ENCODE results near the gene USP32. TPM values are rescaled to one million over a fixed set of nuclear protein-coding genes. Genes with fewer than 3 reads are reported as not detected.

USP32 gene
- total RNA-seq, 4 donors from 2014 or later, result 14.7 to 86.0 (median 54.8) TPM

GRCh38 chr17:60301649-60302048 is 90.3 kb downstream of the USP32 start:
- no peak for TF ChIP-seq POLR2A (IDR thresholded peaks at IDR 0.05)
- no peak for TF ChIP-seq CTCF (IDR thresholded peaks at IDR 0.05)
- no peak for TF ChIP-seq EP300 (IDR thresholded peaks at IDR 0.05; ENCODE audit: low read depth)
- TF ChIP-seq POLR2AphosphoS5 (IDR thresholded peaks at IDR 0.05), result no peak
- DNase-seq, result no peak
- 88 to 100% methylated on average over 1 of the region's 1 CpG for WGBS, 2 donors (ENCODE audit: low coverage in 1 of 2)
- Histone ChIP-seq H3K9me3 (no peaks in the 10 kb centered on the region), H3K27me3 (no peaks in the 10 kb centered on the region), H3K27ac (no peak overlapping the region), H3K36me3 (no peaks in the 10 kb centered on the region), H3K4me3 (no peak overlapping the region), H3K4me1 (peaks cover 0 to 30% (median 23%) of the 10 kb centered on the region in 4 donors)
- intact Hi-C loops (cut with DNase I; ENCODE audit: low total_unique reads), result no loop called here
- in situ Hi-C loops (cut with MboI; ENCODE audit: low pct_ligation_motif_present in 1 of 4, low pct_unique_long_range_greater_than_20kb in 1 of 4, low sequenced_read_pairs in 3 of 4), result no loop called here

GRCh38 chr17:60300949-60301348 is 91.0 kb downstream of the USP32 start:
- peaks cover 0 to 30% (median 23%) of the 10 kb centered on the region in 4 donors for H3K4me1 ChIP-seq
- intact Hi-C loops (cut with DNase I; ENCODE audit: low total_unique reads) (no loop called here), in situ Hi-C loops (cut with MboI; ENCODE audit: low pct_ligation_motif_present in 1 of 4, low pct_unique_long_range_greater_than_20kb in 1 of 4, low sequenced_read_pairs in 3 of 4) (no loop called here)
- H3K4me3 ChIP-seq, result no peak overlapping the region
- no peaks in the 10 kb centered on the region for H3K36me3 ChIP-seq
- no peak overlapping the region for H3K27ac ChIP-seq
- H3K27me3 ChIP-seq, result no peaks in the 10 kb centered on the region
- no peak for TF ChIP-seq CTCF (IDR thresholded peaks at IDR 0.05)
- TF ChIP-seq EP300 (IDR thresholded peaks at IDR 0.05; ENCODE audit: low read depth), result no peak
- TF ChIP-seq POLR2AphosphoS5 (IDR thresholded peaks at IDR 0.05), result no peak
- TF ChIP-seq POLR2A (IDR thresholded peaks at IDR 0.05), result no peak
- WGBS, 2 donors (ENCODE audit: low coverage in 1 of 2), result 38 to 62% methylated on average over 1 of the region's 1 CpG
- no peaks in the 10 kb centered on the region for H3K9me3 ChIP-seq
- DNase-seq, result no peak

- intact Hi-C loops (cut with DNase I; ENCODE audit: low total_unique reads), result no loop called here
These were observed 91.9 kb downstream of the USP32 start for GRCh38 chr17:60300011-60300410.

GRCh38 chr17:60297760-60298401 is 94.1 kb downstream of the USP32 start:
- Histone ChIP-seq H3K4me3 (no peak overlapping the region), H3K27me3 (no peaks in the 10 kb centered on the region), H3K27ac (no peak overlapping the region), H3K9me3 (no peaks in the 10 kb centered on the region), H3K4me1 (peaks cover 0 to 11% (median 5%) of the 10 kb centered on the region in 4 donors), H3K36me3 (peaks cover 0 to 7% (median 0%) of the 10 kb centered on the region in 4 donors)
- intact Hi-C loops (cut with DNase I; ENCODE audit: low total_unique reads) (no loop called here), in situ Hi-C loops (cut with MboI; ENCODE audit: low pct_ligation_motif_present in 1 of 4, low pct_unique_long_range_greater_than_20kb in 1 of 4, low sequenced_read_pairs in 3 of 4) (no loop called here)
- DNase-seq, result no peak
- WGBS, 2 donors (ENCODE audit: low coverage in 1 of 2), result 94 to 96% methylated on average over 3 to 4 of the region's 4 CpGs
- no peak for TF ChIP-seq POLR2AphosphoS5 (IDR thresholded peaks at IDR 0.05)
- no peak for TF ChIP-seq CTCF (IDR thresholded peaks at IDR 0.05)
- no peak for TF ChIP-seq EP300 (IDR thresholded peaks at IDR 0.05; ENCODE audit: low read depth)
- no peak for TF ChIP-seq POLR2A (IDR thresholded peaks at IDR 0.05)

More at GRCh38 chr17:60300011-60300410, 91.9 kb downstream of the USP32 start:
- H3K27me3 ChIP-seq, result no peaks in the 10 kb centered on the region
- TF ChIP-seq POLR2AphosphoS5 (IDR thresholded peaks at IDR 0.05) (no peak), CTCF (IDR thresholded peaks at IDR 0.05) (no peak), EP300 (IDR thresholded peaks at IDR 0.05; ENCODE audit: low read depth) (no peak), POLR2A (IDR thresholded peaks at IDR 0.05) (no peak)
- no peak overlapping the region for H3K27ac ChIP-seq
- no peaks in the 10 kb centered on the region for H3K9me3 ChIP-seq
- H3K4me1 ChIP-seq, result peaks cover 0 to 28% (median 18%) of the 10 kb centered on the region in 4 donors
- no peak for DNase-seq
- no peaks in the 10 kb centered on the region for H3K36me3 ChIP-seq
- no peak overlapping the region for H3K4me3 ChIP-seq
- in situ Hi-C loops (cut with MboI; ENCODE audit: low pct_ligation_motif_present in 1 of 4, low pct_unique_long_range_greater_than_20kb in 1 of 4, low sequenced_read_pairs in 3 of 4), result no loop called here
- 79 to 86% methylated on average over 2 of the region's 2 CpGs for WGBS, 2 donors (ENCODE audit: low coverage in 1 of 2)
